GM19438 (cell line): ENCODE results near the gene MRPS14.
"Not testable (repeated sequence)": the region's sequence is repeated elsewhere in the genome, so short reads cannot be mapped to it uniquely, and the experiment has no call there.

Source experiments
- ATAC-seq: cut with Tn5 transposase; IDR thresholded peaks from one replicate; pipeline ENCODE4 v1.9.1; 2021; ENCODE audit warnings: low read depth; ENCODE audit not compliant: unreplicated experiment

MRPS14 gene

DNA sequence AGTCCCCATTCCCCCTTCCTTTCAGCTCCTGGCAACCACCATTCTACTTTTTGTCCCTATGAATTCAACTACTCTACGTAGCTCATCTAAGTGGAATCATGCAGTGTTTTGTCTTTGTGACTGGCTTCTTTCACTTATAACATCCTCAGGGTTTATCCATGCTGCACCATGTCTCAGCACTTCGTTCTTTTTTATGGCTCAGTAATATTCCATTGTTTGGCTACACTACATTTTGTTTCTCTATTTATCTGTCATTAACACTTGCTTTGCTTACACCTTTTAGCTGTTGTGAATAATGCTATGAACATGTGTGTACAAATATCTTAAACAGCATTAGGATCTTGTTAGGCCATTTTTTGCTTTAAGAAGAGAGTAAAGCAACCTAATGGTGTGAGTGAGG is 1.5 kb upstream of the MRPS14 start:
- no peak for ATAC-seq

DNA sequence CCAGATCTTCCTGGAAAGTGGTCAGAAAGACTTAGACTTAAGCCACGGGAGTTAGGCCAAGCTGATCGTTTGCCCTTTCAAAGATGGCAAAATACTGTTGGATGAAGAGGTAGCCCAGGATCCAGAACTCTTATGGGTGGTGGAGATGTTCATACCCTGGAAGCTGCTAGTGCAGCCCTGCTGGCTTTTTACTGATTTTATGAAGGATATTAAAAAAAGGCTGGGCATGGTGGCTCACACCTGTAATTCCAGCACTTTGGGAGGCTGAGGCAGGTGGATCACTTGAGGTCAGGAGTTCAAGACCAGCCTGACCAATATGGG is 657 bp upstream of the MRPS14 start:
- not testable (repeated sequence) for ATAC-seq

DNA sequence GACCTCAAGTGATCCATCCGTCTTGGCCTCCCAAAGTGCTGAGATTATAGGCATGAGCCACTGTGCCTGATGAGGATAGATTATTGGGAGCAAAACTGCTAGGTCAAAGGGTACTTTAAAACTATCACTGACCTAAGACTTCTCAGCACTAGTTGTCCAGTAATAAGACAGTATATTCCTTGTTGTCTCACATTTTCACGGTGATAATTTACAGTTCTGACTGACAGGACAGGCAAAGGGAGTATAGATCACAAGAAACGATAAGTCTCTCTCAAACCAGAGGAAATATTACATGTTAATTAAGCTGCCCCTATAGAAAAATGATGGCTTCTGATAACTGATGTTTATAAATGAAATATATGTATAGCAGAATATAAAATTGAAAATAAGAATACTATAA is 3.7 kb downstream of the MRPS14 start:
- no peak for ATAC-seq

- ATAC-seq = no peak
Measured at GRCh38 chr1:175015243-175015642, 8.0 kb downstream of the MRPS14 start.

DNA sequence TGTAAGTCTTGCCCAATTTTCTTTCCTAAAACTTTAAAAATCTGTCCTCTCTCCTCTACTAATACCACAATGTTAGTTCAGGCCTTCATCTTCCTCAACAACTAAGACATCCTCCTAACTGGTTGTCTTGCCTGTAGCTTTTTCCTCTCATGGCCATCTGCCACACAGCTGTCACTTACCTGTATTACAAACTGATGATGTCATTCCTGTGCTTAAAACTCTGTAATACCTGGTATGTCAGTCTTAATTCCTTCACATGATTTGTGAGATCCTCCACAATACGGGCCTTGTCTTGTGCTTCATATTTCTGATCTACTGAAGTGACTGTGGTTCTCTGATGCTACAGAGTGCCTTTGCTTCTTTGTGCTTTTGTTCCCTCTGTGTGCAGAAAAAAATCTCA is 9.8 kb downstream of the MRPS14 start:
- ATAC-seq = no peak

GRCh38 chr1:175009532-175009931 is 13.7 kb downstream of the MRPS14 start:
- ATAC-seq = no peak

GRCh38 chr1:175005085-175005783 is 18.0 kb downstream of the MRPS14 start:
- ATAC-seq = no peak

- ATAC-seq = no peak
Measured at GRCh38 chr1:175003521-175003920, 19.7 kb downstream of the MRPS14 start.

DNA sequence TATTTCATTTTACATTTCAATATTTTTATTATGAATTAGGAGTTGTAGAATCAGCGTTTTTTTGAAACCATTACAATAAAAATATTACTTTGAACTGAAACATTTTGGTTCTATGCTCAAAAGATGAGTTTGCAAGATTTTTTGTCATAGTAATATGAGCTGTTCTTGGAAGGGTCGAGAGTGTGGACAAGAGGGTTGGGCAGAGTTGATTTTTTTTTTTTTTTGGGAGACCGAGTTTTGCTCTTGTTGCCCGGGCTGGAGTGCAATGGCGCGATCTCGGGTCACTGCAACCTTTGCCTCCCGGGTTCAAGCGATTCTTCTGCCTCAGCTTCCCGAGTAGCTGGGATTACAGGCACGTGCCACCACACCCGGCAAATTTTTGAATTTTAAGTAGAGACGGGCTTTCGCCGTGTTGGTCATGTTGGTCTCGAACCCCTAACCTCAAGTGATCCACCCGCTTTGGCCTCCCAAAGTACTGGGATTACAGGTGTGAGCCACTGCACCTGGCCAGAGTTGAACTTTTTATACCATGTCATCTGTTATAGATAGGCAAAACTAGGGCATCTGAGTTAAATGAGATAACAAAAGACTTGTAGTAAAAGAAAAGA is 20.2 kb downstream of the MRPS14 start:
- no peak for ATAC-seq

GRCh38 chr1:175000697-175001187 is 22.5 kb downstream of the MRPS14 start:
- no peak for ATAC-seq

- ATAC-seq = peak; percentile 1
Measured at GRCh38 chr1:174999936-175000696, 23.1 kb downstream of the MRPS14 start, which contains the start of gene CACYBP. TSS of gene CACYBP (plus strand) at chr1:174999947. CDS start at chr1:175000181, 234 bp downstream.

- ATAC-seq = peak; percentile 71
Measured at GRCh38 chr1:174999216-174999935, 23.8 kb downstream of the MRPS14 start.

DNA sequence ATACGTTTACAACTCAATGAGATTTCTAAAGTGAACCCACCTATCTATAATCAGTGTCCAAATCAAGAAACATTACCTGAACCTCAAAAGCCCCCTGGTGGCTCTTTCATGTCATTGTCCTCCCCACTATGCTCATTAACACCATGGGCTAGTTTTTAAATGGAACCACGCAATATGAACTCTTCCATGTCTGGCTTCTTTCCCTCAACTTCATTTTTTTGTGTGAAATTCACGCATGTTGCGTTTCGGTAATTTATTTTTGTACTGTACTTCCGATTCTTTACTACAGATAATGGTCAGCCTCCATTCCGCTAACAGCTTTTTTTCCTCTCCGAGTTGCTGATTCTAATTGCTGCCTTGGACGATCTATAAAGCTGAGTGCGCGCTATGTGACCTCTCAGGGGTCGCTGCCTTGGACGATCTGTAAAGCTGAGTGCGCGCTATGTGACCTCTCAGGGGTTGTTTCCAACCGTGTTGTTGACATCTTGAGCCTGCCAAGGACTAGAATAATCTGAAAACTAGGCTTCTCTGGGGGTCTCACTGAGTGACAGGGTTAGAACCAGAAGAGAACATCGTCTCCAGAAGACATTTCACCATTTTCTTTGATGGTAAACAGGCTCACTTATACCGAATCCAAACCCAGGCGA is 24.5 kb downstream of the MRPS14 start:
- ATAC-seq = no peak

DNA sequence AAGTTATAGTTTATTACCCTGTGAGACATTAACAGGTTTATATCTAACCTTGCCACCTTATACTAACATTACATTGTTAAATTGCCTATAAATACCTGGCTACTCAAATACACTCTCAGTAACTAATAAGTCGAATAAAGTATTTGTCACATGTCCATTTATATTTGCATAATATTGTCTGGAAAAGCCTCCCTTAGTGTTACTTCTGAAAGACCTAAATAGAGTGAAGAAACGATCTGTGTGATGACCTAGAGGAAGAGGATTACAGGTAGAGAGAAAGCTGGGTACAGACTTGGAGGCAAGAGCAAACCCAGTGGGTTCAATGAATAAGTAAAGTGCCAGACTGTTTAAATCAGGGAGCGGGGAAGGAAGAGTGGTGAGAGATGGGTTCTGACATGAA is 26.2 kb downstream of the MRPS14 start:
- no peak for ATAC-seq

GRCh38 chr1:174996476-174996875 is 26.7 kb downstream of the MRPS14 start:
- no peak for ATAC-seq

DNA sequence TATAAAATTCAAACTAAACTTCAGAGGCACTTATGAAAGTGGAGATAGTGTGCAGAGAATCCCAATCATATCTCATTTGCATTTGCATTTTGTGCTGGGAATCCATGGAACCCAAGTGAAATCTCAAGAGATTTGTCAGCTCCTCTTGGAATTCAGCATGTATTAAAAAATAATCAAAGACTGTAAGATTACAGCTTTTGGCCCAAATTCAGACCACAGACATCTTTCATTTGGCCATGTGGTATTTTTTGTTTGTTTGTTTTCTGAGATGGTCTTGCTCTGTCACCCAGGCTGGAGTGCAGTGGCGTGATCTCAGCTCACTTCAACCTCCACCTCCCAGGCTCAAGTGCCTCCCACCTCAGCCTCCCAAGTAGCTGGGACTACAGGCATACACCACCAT is 27.3 kb downstream of the MRPS14 start:
- no peak for ATAC-seq

- ATAC-seq = no peak
Measured at GRCh38 chr1:174995121-174995520, 28.1 kb downstream of the MRPS14 start.

GRCh38 chr1:174991473-174991872 is 31.8 kb downstream of the MRPS14 start:
- no peak for ATAC-seq

GRCh38 chr1:174990382-174990999 is 32.7 kb downstream of the MRPS14 start:
- no peak for ATAC-seq
